Mesendoderm (in vitro differentiated cells): Measurements from ENCODE around the gene SRRM3.
"Not testable (repeated sequence)": the region's sequence is repeated elsewhere in the genome, so short reads cannot be mapped to it uniquely, and the experiment has no call there.

ENCODE experiments used
- DNase-seq: peaks from one replicate; pipeline ENCODE4 v3.0.0; 2013
- H2AK5ac ChIP-seq: 2 replicates; pipeline ENCODE4 v1.6.1; 2013; ENCODE audit warnings: low read length, inconsistent platforms
- H2BK120ac ChIP-seq: 2 replicates; pipeline ENCODE4 v1.6.1; 2013; ENCODE audit warnings: low read depth, mild to moderate bottlenecking, low read length, moderate library complexity, mixed read lengths
- H2BK15ac ChIP-seq: replicated peaks from 2 replicates; pipeline ENCODE4 v1.6.1; 2013; ENCODE audit warnings: low read depth, mild to moderate bottlenecking, moderate library complexity
- H2BK5ac ChIP-seq: 2 replicates; pipeline ENCODE4 v1.6.1; 2013; ENCODE audit warnings: low read length, inconsistent platforms
- H3K18ac ChIP-seq: 2 replicates; pipeline ENCODE4 v1.6.1; 2013; ENCODE audit warnings: mild to moderate bottlenecking, low read length, mixed read lengths
- H3K23ac ChIP-seq: one replicate; pipeline ENCODE4 v1.6.1; 2013; ENCODE audit warnings: low read length
- H3K27ac ChIP-seq: 2 replicates; pipeline ENCODE4 v1.5.1; 2013; ENCODE audit warnings: low read depth, mild to moderate bottlenecking, inconsistent platforms, low read length, moderate library complexity
- H3K27me3 ChIP-seq: 2 replicates; pipeline ENCODE4 v1.6.1; 2013; ENCODE audit warnings: low read length, control low read depth, mild to moderate bottlenecking, inconsistent platforms; ENCODE audit not compliant: insufficient read depth, poor library complexity
- H3K36me3 ChIP-seq: 2 replicates; pipeline ENCODE4 v1.6.1; 2013; ENCODE audit warnings: low read length, inconsistent platforms; ENCODE audit not compliant: control insufficient read depth, insufficient read depth
- H3K4ac ChIP-seq: one replicate; pipeline ENCODE4 v1.6.1; 2013; ENCODE audit warnings: low read depth, mild to moderate bottlenecking, low read length, moderate library complexity
- H3K4me1 ChIP-seq: 2 replicates; pipeline ENCODE4 v1.6.1; 2013; ENCODE audit warnings: low read depth, low read length, inconsistent platforms; ENCODE audit not compliant: control insufficient read depth
- H3K4me2 ChIP-seq: 2 replicates; pipeline ENCODE4 v1.6.1; 2013; ENCODE audit warnings: low read length
- H3K4me3 ChIP-seq: 2 replicates; pipeline ENCODE4 v1.5.1; 2013; ENCODE audit warnings: mild to moderate bottlenecking, low read length
- H3K56ac ChIP-seq: one replicate; pipeline ENCODE4 v1.6.1; 2013; ENCODE audit warnings: low read length
- H3K79me1 ChIP-seq: 2 replicates; pipeline ENCODE4 v1.6.1; 2013; ENCODE audit warnings: low read length, inconsistent platforms
- H3K79me2 ChIP-seq: 2 replicates; pipeline ENCODE4 v1.6.1; 2013; ENCODE audit warnings: mild to moderate bottlenecking, low read length; ENCODE audit not compliant: control insufficient read depth, insufficient read depth
- H3K9ac ChIP-seq: 2 replicates; pipeline ENCODE4 v1.6.1; 2013; ENCODE audit warnings: low read length, inconsistent platforms
- H4K5ac ChIP-seq: one replicate; pipeline ENCODE4 v1.6.1; 2013; ENCODE audit warnings: low read length
- H4K8ac ChIP-seq: one replicate; pipeline ENCODE4 v1.6.1; 2013; ENCODE audit warnings: low read depth, mild to moderate bottlenecking, control low read depth, low read length, moderate library complexity
- WGBS: extraction: QIAGEN DNeasy Blood & Tissue Kit; methylation state at CpG from one replicate; pipeline ENCODE4 v1.1.7; 2013; ENCODE audit warnings: low lambda C conversion rate, missing lambda C conversion rate; ENCODE audit not compliant: insufficient coverage; ENCODE audit errors: extremely low coverage; 5-methylcytosine and 5-hydroxymethylcytosine counted together

SRRM3 gene

DNA sequence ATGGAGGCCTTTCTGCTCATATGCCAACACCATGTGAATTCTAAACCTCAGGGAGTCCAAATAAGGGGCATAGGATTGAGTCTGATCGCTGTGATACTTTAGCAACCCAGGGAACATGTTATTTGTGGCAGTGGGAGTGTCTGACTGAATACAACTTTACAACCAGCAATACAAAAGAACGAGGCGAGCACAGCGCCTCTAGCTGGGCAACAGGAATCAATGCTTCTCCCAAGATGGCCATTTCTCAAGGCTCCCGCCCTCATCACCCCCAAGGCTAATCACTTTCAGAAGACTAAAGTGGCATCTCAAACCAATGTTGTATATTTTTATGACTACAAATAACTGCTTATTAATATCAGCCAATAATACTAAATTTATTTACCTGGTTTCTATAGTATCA, 129.0 kb downstream of the SRRM3 start:
- H3K27ac ChIP-seq, result no peak overlapping the region
- no peak overlapping the region for H3K9ac ChIP-seq
- H3K79me1 ChIP-seq, result peaks cover 20% of the 10 kb centered on the region
- no peak overlapping the region for H3K4me3 ChIP-seq
- H3K23ac ChIP-seq, result no peak overlapping the region
- no CpG with 5 or more reads among the region's 5 CpGs for WGBS
- H3K4me1 ChIP-seq, result no peaks in the 10 kb centered on the region
- H3K56ac ChIP-seq, result no peak overlapping the region
- H4K8ac ChIP-seq, result no peak overlapping the region
- no peak overlapping the region for H2BK120ac ChIP-seq
- no peak overlapping the region for H2AK5ac ChIP-seq
- H4K5ac ChIP-seq, result no peak overlapping the region
- H2BK5ac ChIP-seq, result no peak overlapping the region
- H3K4me2 ChIP-seq, result no peak overlapping the region
- H3K27me3 ChIP-seq, result no peaks in the 10 kb centered on the region
- H3K4ac ChIP-seq, result no peak overlapping the region
- peak; percentile 48 for DNase-seq
- H3K79me2 ChIP-seq, result peaks cover 74% of the 10 kb centered on the region
- H2BK15ac ChIP-seq, result no peak overlapping the region
- no peak overlapping the region for H3K18ac ChIP-seq
- H3K36me3 ChIP-seq, result peaks cover 9% of the 10 kb centered on the region

DNA sequence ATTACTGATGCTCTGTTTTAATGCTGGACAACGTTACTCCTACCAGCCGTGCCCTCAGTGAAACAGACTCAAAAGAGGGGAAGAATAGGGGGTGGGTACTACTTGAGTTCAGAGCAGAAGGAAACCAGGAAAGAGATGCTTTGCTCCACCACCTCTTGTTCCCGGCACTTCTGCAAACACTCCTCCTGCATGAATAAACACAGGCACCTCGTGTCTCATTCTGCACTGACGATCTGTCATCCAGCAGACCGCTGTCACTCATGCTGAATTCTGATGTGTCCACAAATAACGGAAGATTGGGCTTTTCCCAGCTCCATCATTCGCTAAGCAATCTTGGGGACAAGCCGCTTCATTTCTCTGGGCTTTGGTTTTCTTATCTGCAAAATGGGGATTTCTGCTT, 130.4 kb downstream of the SRRM3 start:
- H3K36me3 ChIP-seq, result peaks cover 9% of the 10 kb centered on the region
- WGBS, result no CpG with 5 or more reads among the region's 9 CpGs
- no peak overlapping the region for H3K4me3 ChIP-seq
- H2BK120ac ChIP-seq, result no peak overlapping the region
- H2BK5ac ChIP-seq, result no peak overlapping the region
- no peak overlapping the region for H2AK5ac ChIP-seq
- H3K4ac ChIP-seq, result no peak overlapping the region
- no peak overlapping the region for H3K23ac ChIP-seq
- H3K79me1 ChIP-seq, result peaks cover 19% of the 10 kb centered on the region
- H3K56ac ChIP-seq, result no peak overlapping the region
- no peak overlapping the region for H3K9ac ChIP-seq
- H3K79me2 ChIP-seq, result peaks cover 80% of the 10 kb centered on the region
- H3K27ac ChIP-seq, result no peak overlapping the region
- H3K4me2 ChIP-seq, result no peak overlapping the region
- H2BK15ac ChIP-seq, result no peak overlapping the region
- H4K5ac ChIP-seq, result no peak overlapping the region
- H4K8ac ChIP-seq, result no peak overlapping the region
- DNase-seq, result no peak
- H3K4me1 ChIP-seq, result no peaks in the 10 kb centered on the region
- H3K27me3 ChIP-seq, result no peaks in the 10 kb centered on the region
- H3K18ac ChIP-seq, result no peak overlapping the region

GRCh38 chr7:76333511-76334101, 131.9 kb downstream of the SRRM3 start:
- no peaks in the 10 kb centered on the region for H3K27me3 ChIP-seq
- H3K23ac ChIP-seq, result no peak overlapping the region
- peaks cover 90% of the 10 kb centered on the region for H3K79me2 ChIP-seq
- H3K27ac ChIP-seq, result no peak overlapping the region
- H3K4me2 ChIP-seq, result no peak overlapping the region
- H3K36me3 ChIP-seq, result peaks cover 9% of the 10 kb centered on the region
- peaks cover 17% of the 10 kb centered on the region for H3K79me1 ChIP-seq
- H2BK15ac ChIP-seq, result no peak overlapping the region
- H2BK5ac ChIP-seq, result no peak overlapping the region
- WGBS, result no CpG with 5 or more reads among the region's 14 CpGs
- no peak overlapping the region for H3K4me3 ChIP-seq
- no peak for DNase-seq
- no peak overlapping the region for H3K4ac ChIP-seq
- H4K5ac ChIP-seq, result no peak overlapping the region
- H2AK5ac ChIP-seq, result no peak overlapping the region
- no peak overlapping the region for H4K8ac ChIP-seq
- no peak overlapping the region for H3K56ac ChIP-seq
- H3K9ac ChIP-seq, result no peak overlapping the region
- no peaks in the 10 kb centered on the region for H3K4me1 ChIP-seq
- H3K18ac ChIP-seq, result no peak overlapping the region
- H2BK120ac ChIP-seq, result no peak overlapping the region

- H2BK15ac ChIP-seq, result no peak overlapping the region
- no peak overlapping the region for H3K4me3 ChIP-seq
- no peaks in the 10 kb centered on the region for H3K4me1 ChIP-seq
- H3K4ac ChIP-seq, result no peak overlapping the region
- H2BK120ac ChIP-seq, result no peak overlapping the region
- no peak overlapping the region for H3K56ac ChIP-seq
- H3K18ac ChIP-seq, result no peak overlapping the region
- H2BK5ac ChIP-seq, result no peak overlapping the region
- H3K27me3 ChIP-seq, result no peaks in the 10 kb centered on the region
- no peak for DNase-seq
- H3K36me3 ChIP-seq, result peaks cover 5% of the 10 kb centered on the region
- H3K27ac ChIP-seq, result no peak overlapping the region
- H3K79me1 ChIP-seq, result peaks cover 15% of the 10 kb centered on the region
- peaks cover 88% of the 10 kb centered on the region for H3K79me2 ChIP-seq
- no CpG with 5 or more reads among the region's 6 CpGs for WGBS
- no peak overlapping the region for H3K23ac ChIP-seq
- H2AK5ac ChIP-seq, result no peak overlapping the region
- no peak overlapping the region for H4K8ac ChIP-seq
- H3K9ac ChIP-seq, result no peak overlapping the region
- no peak overlapping the region for H3K4me2 ChIP-seq
- no peak overlapping the region for H4K5ac ChIP-seq
These were observed 132.7 kb downstream of the SRRM3 start for GRCh38 chr7:76334320-76334967.

GRCh38 chr7:76335417-76335816, 133.7 kb downstream of the SRRM3 start:
- not testable (repeated sequence) for H2BK15ac ChIP-seq, H2BK5ac ChIP-seq, H3K4me2 ChIP-seq, H2BK120ac ChIP-seq, H4K5ac ChIP-seq, H3K18ac ChIP-seq, H3K4ac ChIP-seq, H3K4me3 ChIP-seq, H3K27ac ChIP-seq, H3K23ac ChIP-seq, H3K56ac ChIP-seq, H3K9ac ChIP-seq, H2AK5ac ChIP-seq, H3K4me1 ChIP-seq, DNase-seq, H3K27me3 ChIP-seq, H4K8ac ChIP-seq, H3K36me3 ChIP-seq
- H3K79me2 ChIP-seq, result peaks cover 86% of the 10 kb centered on the region
- WGBS, result no CpG with 5 or more reads among the region's 2 CpGs
- H3K79me1 ChIP-seq, result peaks cover 11% of the 10 kb centered on the region

- Histone ChIP-seq H3K27ac (no peak overlapping the region), H4K5ac (no peak overlapping the region), H2AK5ac (no peak overlapping the region), H3K79me1 (peaks cover 10% of the 10 kb centered on the region), H3K4me3 (no peak overlapping the region), H3K27me3 (no peaks in the 10 kb centered on the region), H3K36me3 (peaks cover 4% of the 10 kb centered on the region), H2BK120ac (no peak overlapping the region), H3K4ac (no peak overlapping the region), H3K79me2 (peaks cover 89% of the 10 kb centered on the region), H3K18ac (no peak overlapping the region), H3K56ac (no peak overlapping the region), H2BK15ac (no peak overlapping the region), H3K23ac (no peak overlapping the region), H4K8ac (no peak overlapping the region), H3K4me2 (no peak overlapping the region), H2BK5ac (no peak overlapping the region), H3K9ac (no peak overlapping the region), H3K4me1 (no peaks in the 10 kb centered on the region)
- no peak for DNase-seq
These were observed 134.4 kb downstream of the SRRM3 start for GRCh38 chr7:76336094-76336493.
